Stimulated activated CD4-positive, alpha-beta T cell treated with anti-CD3 and anti-CD28 coated beads, TNF-alpha, amount 100 ng/mL, for 1 hour (primary cell): ENCODE results near the gene CATSPER1.

Experiments
- DNase-seq, 3 donors: peaks; one replicate each; pipeline ENCODE4 v3.0.0-alpha.2; 2020; ENCODE audit warnings: low read depth in 3 of 3, low spot score in 1 of 3

The CATSPER1 gene

DNA sequence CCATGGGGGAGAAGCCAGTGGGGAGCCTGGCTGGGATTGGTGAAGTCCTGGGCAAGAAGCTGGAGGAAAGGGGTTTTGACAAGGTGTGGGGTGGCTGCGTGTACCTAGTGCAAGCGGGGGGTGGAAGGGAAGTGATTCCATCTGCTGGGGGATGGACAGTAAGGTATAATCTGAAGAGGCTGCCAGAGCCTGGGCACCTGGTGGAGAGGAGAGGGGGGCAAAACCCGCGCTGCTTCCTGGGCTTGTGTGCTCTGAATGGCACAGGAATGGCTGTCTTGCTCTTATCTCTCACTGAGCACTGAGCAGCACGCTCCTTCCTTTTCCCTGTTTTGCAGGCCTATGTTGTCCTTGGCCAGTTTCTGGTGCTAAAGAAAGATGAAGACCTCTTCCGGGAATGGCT lies 23.0 kb downstream of the CATSPER1 start:
- no peak for DNase-seq

DNA sequence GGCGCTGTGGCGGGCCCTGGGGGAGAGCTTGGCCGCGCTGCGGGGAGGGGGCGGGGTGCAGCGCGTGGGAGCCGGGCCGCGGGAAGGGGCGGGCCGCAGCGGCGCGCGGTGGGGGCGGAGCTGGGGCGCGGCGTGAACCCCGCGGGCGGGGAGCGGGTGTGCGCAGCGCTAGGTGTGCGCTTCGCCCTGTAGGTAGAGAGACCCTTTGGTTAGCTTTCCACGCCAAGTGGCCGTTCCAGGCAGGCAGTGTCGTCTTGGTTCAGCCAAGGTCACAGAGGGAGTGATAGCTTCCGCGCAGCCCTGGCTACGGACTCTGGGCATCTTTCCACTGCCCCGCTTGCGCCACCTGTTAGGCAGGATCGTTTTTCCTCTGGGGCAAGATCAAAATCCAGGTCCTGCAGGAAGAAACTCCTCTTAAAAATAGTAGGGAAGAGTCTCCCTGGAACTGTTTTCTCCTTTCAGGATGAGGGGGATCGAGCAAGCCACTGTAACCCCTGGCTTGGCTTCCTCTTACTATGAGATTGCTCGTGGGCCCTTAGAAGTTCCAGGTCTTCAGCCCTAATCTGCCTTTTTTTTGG lies 23.5 kb downstream of the CATSPER1 start:
- no peak for DNase-seq

DNA sequence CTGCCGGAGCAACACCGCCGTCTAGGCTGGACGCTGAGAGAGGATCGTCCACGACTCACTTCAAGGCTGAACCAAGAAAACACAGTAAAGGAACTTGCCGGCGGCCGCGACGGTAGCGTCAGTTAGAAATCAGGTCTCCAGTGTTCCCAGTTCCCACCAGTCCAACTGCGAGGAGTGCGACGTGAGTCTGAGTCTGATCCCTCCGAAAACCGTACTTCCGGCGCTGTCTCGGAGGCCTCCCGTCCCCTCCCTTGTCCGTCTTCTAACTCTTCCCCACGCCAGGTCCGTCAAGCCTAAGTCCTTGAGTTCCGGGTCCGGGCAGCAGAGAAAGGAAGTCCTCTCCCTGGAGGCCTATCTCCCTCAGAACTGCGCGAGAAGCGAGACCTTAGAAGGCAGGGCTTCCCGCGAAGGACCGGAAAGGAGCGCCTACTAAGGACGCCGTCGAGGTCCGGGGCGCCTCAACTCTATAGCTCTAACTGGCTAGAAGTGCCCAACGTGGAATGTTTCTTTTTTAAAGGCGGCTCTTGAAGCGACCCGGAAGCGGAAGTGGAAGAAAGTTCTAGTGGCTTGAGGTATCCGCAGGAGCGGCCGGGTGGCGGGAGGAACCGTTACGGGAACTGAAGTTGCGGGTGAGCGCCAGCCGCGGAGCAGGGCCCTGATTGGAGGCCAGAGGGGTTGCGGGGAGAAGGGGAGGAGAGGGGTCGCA lies 24.2 kb downstream of the CATSPER1 start, which contains the start of the genes BANF1 and EIF1AD:
TSS of gene BANF1 (plus strand) at position 562 of the 706 bp plus-strand sequence. CDS start 748 bp downstream, outside the sequence.
TSS of gene EIF1AD (minus strand) at position 216 of the 706 bp plus-strand sequence. CDS start 1,768 bp downstream, outside the sequence.
- DNase-seq, result peak; percentile 76 to 80 (median 76)

DNA sequence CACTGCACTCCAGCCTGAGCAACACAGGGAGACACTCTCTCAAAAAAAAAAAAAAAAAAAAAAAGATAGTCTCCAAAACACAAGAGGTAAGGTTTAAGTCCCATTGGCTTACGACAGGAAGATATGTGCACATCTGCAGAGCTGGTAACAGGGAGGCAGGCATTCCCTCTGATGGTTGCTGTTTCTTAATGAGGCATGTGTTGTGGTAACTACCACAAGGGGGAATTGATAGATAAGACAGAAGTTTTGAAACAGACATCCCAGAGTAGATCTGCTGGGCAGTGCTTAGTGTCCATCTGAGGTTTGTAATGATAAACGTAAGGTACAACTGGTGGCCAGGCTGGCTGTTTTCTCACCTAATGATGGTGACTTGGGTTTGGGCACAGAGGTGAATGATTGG lies 29.0 kb downstream of the CATSPER1 start:
- no peak for DNase-seq

DNA sequence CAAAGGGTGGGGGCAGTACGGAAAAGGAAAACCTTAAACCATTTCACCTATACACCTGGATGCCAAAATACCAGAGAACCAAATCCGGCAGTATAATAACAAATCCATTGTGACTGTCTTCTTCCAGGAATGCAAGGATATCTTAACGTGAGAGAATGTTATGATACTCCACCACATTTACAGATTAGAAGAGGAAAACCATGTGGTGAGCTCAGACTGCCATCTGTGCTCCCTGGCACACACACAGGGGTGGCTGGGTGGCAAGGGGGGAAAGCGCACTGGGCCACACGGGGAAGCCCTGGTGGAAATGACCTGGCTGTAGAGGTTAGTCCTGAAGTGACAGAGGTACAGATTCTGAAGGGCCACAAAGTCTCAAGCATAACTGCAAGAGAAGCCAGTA lies 34.2 kb downstream of the CATSPER1 start:
- DNase-seq, result no peak

DNA sequence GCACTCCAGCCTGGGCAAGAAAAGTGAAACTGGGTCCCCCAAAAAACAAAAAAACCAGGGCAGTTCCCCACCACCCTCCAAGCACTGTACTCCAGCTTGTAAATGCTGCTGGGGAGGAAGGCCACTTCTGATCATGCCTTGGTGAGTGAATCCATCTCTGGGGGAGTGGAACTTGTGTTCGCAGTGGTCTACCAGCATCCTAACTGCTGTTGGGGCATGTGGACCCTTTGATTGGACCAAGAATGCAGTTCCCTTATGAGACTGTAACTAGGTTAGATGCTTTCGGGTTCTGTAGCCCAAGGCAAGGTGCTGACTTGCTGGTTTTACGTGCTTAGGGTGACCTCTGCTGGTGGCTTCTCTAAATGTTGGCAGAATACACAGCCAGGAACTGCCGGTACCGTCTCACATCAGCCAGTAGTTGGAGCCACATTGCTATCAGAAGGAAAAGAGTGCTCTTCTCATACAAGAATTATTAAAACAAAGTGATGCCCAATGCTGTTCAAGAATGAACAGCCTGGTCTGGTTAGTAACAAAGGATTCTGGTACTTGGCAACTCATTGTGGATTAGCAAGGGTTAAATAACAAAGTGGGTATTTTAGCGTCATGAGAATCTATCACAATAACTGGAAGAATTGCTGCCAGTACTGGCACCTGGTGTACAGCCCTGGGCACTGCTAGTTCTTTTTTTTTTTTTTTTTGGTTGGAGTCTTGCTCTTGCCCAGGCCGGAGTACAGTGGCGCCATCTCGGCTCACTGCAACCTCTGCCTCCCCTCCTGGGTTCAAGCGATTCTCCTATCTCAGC lies 37.3 kb downstream of the CATSPER1 start:
- peak; percentile 70 to 86 (median 84) for DNase-seq

DNA sequence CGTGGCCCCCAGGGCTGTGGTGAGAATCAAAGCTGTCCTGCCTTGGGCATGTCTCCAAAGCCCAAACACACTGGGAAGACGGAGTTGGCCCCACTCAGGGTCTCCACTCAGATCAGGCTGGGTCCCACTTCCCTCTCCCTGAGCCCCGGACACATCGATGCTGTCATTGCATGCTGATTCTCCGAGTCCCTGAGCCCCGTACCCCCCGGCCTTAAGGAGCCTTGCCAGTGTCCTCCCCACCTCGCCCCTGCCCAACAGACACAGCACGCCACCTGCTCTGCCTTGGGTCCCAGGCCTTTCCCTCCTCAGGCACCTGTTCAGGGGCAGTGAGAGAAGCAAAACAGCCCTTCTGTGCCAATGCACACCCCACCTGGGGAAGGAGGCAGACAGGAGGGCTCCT lies 38.9 kb downstream of the CATSPER1 start:
- no peak for DNase-seq

DNA sequence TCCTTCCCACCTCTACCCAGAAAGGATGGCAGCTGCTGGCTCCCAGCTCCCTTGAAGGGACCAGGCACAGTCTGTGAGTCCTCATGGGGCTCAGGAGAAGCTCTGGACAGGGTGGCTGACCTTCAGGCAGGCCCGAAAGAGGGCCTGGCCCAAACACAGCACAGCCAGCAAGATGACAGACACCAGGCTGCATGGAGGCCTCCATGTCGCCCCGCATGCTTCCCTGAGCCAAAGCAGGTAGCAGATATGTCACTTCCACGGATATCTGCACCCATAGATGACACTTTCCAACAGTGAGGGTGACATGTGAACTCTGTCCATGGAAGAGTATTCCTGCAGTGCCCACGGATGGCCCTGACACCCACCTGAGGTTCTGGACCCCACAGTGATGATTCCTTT lies 42.7 kb downstream of the CATSPER1 start:
- no peak for DNase-seq

DNA sequence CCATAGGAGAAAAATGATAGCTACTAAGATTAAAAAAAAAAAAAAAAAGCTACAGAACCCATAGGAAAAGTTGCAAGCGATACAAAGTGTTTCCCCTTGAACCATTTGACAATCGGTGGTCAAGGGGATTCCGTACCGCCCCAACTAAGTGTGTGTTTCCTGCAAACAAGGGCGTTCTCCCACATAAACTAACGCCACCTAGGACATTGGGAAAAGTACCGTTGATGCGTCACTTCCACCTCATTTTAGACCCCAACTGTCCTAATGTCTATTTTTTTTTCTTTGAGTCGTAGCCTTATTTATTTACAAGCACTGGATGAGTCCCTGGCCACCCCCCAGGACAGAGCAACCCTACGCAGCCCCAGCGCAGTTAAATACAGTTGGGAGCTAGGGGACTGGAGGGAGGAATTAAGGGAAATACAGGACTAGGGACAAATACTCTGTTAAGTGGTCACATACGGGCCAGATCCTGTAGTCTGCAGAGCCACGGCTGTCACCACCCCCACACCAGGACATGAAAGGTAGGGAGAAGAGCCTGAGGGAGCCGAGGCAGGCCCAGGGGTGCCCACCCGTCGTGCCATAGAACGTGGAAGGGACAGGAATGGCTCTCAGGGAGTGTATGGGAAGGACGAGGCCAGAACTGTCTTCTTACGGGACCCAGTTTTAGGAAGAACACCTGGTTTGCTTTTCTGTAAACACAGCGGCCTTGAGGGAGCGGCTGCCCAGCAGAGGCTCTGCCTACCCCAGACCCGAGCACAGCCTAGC lies 43.3 kb downstream of the CATSPER1 start:
- DNase-seq, result no peak

DNA sequence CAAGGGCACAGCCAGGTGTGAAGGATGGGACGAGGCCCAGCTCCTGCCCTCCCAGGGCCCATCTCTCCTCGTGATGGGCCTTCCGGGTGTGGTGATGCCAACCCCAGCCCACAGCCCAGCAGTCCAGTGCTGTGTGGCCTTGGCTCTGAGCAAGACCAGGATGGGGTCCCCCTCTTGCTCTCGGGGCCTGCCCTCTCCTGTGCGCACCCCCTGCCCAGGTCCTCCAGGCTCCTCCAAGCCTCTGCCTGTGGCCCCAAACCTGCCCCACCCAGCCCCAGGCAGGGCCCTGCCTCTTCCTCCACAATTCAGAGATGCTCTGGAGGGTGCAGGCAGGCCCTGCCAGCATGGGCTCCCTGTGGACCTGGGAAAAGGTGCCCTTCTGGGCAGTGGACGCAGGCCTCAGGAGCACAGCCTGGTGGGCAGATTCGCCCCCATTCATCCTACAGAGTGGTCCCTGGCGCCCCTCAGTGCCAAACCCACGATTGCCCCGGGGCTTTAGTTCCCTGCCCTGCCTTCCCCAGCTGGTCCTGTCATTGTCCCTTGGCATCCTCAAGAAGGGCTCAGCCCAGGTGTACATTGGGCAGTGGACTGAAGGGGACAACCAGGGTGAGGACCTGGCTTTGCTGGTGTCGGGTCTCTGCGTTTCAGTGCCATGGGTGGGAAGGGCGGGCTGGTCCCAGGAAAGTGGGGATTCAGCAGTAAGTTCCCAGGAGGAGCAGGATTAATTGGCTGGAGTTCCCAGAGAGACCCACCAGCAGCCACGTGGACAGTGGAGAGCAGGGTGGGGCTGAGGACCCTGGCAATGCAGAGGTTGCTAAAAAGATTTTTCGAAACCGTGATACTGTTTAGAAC lies 44.1 kb downstream of the CATSPER1 start:
- no peak for DNase-seq

DNA sequence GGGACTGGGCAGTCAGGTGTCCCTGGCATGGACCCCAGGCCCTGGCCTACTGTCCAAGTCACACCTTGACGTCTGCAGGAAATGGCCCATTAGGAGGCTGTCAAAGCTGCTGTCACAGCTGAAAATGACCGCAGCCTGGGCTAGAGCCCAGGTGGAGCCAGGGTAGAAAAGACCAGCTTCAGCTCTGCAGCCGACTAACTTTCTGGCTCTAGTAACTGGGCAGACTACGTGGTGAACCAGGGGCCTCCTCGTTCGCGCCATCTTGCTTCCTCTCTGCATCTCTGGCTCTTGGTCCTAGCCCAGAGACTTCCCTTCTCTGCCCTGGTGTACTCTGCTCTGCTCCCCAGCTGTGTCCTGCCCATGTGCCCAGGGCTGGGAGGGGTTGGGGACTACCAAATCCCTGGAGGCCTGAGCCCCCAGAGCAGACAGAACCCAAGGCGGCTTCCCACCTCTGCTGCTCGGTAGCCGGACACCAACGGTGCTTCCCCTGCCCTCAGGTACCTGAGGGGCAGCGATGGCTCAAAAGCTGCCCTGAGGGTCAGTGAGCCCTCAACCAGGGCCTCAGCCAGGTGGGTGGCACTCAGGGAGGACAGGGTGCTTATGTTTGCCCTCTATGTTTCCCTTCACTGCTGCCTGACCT lies 45.1 kb downstream of the CATSPER1 start:
- no peak for DNase-seq

DNA sequence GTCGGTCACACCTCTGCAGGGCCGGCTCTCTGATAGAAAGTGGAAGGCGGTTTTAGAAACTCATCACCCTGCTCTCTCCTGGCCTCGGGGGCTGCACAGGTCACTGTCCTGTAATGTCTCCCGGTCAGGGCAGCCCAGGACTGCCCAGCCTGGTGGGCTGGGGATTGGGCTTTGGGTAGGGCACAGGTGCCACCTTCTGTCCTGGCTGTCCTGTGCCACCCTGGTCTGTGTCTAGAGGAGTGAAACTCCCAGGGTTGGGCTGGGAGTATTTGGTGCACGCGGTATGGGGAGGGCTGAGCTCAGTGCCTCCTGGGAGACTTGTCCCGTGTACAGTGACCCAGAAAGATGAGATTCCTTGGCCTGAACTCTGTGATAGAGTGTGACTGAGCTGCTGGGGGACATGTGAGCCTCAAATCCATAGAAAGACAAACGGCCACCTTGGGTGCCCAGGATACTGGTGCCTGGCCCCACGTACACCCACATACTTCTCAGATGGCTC lies 47.0 kb downstream of the CATSPER1 start:
- DNase-seq, result no peak

DNA sequence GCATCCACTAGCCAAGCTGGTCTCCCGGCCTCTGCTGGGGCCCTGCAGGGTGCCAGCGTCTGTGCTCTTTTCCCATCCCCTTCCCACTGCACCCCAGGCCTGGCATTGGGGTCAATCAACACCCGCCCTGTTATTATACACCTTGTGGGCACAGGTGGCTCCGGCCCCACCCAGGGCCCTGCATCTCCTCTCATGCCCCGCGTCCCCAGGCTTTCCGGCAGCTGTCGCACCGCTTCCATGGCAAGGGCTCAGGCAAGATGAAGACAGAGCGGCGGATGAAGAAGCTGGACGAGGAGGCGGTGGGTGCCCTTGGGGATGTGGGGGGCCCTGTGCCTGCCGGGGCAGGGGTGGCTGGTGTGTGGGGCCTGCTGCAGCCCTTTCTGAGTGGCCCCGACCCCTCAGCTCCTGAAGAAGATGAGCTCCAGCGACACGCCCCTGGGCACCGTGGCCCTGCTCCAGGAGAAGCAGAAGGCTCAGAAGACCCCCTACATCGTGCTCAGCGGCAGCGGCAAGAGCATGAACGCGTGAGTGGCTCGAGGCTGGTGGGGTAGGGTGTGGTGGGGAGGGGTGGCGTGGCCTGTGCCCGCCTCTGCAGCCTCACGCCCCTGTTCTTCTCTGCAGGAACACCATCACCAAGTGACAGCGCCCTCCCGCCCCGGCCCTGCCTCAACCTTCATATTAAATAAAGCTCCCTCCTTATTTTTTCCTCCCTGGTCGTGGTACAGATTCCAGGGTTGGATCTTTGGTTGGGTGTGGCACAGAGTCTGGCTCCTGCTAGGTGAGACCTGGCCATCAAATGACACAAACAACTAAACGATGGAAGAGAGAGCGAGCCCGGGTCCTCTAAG lies 47.7 kb downstream of the CATSPER1 start:
- DNase-seq, result no peak

DNA sequence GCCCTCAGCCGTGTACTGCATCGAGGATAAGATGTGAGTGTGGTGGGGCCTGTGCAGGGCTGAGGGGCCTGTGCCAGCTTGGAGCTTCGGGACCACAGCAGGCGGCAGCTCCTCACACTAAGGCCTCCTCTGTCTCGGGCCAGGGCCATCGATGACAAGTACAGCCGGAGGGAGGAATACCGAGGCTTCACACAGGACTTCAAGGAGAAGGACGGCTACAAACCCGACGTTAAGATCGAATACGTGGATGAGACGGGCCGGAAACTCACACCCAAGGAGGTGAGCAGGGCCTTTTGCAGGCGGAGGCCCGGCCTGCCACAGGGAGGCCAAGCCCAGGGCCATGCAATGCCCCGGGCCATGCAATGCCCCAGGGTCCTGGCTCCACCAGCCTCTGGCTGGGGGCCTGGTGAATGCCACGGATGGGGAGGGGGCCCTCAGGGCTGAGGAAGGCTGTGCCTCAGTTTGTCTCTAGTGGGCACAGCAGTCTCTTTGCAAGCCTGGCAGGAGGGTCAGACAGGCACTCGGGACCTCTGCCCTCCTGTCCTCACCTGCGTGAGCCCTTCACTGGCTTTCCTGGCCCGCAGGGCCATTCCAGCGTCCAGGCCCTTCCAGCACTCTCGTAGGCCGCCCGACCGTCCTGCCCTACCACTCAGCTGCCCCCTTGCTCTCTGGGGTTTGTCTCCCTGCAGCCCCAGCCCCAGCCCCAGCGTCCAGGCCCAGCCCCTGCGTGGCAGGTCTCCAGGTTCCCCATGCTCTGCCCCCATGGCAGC lies 48.5 kb downstream of the CATSPER1 start:
- no peak for DNase-seq

DNA sequence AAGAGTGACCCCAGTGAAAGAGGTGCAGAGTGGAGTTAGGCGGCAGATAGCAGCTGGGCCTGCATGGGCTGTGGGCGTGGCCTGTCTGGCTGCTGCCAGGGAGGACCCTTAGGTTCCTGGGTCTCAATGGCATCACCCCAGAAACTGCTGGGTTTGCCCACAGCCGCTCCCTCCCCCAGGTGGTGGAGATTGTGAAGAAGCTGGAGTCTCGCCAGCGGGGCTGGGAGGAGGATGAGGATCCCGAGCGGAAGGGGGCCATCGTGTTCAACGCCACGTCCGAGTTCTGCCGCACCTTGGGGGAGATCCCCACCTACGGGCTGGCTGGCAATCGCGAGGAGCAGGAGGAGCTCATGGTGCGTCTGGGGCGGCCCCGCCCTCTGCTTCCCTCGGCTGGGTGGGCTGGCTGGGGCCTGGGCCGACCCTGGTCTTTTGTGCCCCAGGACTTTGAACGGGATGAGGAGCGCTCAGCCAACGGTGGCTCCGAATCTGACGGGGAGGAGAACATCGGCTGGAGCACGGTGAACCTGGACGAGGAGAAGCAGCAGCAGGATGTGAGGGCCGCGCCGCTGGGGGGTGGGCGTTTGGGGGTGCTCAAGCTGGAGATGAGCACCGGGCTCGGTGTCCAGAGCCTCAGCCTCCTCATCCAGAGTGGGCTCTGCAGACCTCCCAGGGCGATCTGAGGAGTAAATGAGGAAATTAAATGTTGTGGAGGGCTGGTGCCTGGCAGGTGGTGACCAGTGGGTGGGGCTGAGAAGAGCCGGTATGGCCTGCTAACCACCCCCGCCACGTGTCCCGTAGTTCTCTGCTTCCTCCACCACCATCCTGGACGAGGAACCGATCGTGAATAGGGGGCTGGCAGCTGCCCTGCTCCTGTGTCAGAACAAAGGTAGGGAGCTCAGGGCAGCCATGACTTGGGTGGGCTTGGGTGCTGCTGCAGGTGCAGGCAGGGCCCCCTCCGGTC lies 49.8 kb downstream of the CATSPER1 start:
- no peak for DNase-seq

DNA sequence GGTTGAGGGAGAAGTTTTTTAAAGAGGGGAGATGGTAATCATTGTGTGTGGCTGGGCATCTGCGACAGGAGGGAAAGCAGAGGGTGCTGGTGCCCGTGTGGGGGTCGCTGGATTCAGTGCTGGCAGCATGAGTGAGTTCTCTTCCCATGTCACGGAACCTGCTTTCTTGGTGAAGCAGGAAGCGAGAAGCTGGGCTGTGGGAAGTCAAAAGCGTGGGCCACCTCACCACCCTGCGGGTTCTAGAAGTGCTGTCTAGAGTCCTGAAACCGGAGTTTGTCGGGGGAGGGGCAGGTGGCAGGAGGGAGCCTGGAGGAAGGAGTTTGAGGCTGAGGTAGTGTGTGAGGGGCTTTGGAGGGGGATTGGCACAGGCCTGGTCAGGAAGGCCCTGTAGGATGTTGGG lies 50.5 kb downstream of the CATSPER1 start:
- no peak for DNase-seq
